ENCODE data around the gene USH1C.

Gene USH1C

GRCh38 chr11:17572359-17572690, 28.1 kb upstream of the USH1C start:
- TF ChIP-seq CTCF (IDR thresholded peaks at IDR 0.05; ENCODE audit: unreplicated experiment in 3 of 3), result no peak
- H3K27ac Mint-ChIP-seq, result no peak overlapping the region
- no peak overlapping the region for H3K4me3 Mint-ChIP-seq
- H3K36me3 Mint-ChIP-seq (ENCODE audit: low read depth), result no peaks in the 10 kb centered on the region
- peaks cover 29% of the 10 kb centered on the region for H3K27me3 Mint-ChIP-seq (ENCODE audit: low read depth)
- H3K4me1 Mint-ChIP-seq, result no peaks in the 10 kb centered on the region
- no peaks in the 10 kb centered on the region for H3K9me3 Mint-ChIP-seq

- TF ChIP-seq CTCF (IDR thresholded peaks at IDR 0.05; ENCODE audit: unreplicated experiment in 3 of 3), result no peak
- H3K4me3 Mint-ChIP-seq, result no peak overlapping the region
- H3K9me3 Mint-ChIP-seq, result no peaks in the 10 kb centered on the region
- H3K36me3 Mint-ChIP-seq (ENCODE audit: low read depth), result no peaks in the 10 kb centered on the region
- H3K4me1 Mint-ChIP-seq, result no peaks in the 10 kb centered on the region
- no peak overlapping the region for H3K27ac Mint-ChIP-seq
- H3K27me3 Mint-ChIP-seq (ENCODE audit: low read depth), result peaks cover 25% of the 10 kb centered on the region
These were observed 27.5 kb upstream of the USH1C start for GRCh38 chr11:17571431-17572358.

- Mint-ChIP-seq H3K9me3 (no peaks in the 10 kb centered on the region), H3K27ac (no peak overlapping the region), H3K4me1 (no peaks in the 10 kb centered on the region), H3K36me3 (ENCODE audit: low read depth) (no peaks in the 10 kb centered on the region), H3K4me3 (no peak overlapping the region), H3K27me3 (ENCODE audit: low read depth) (peaks cover 20% of the 10 kb centered on the region)
- no peak for TF ChIP-seq CTCF (IDR thresholded peaks at IDR 0.05; ENCODE audit: unreplicated experiment in 3 of 3)
These were observed 25.8 kb upstream of the USH1C start for GRCh38 chr11:17570034-17570433.

GRCh38 chr11:17568944-17569343, 24.7 kb upstream of the USH1C start:
- no peak for TF ChIP-seq CTCF (IDR thresholded peaks at IDR 0.05; ENCODE audit: unreplicated experiment in 3 of 3)
- H3K4me3 Mint-ChIP-seq, result no peak overlapping the region
- H3K4me1 Mint-ChIP-seq, result no peaks in the 10 kb centered on the region
- no peak overlapping the region for H3K27ac Mint-ChIP-seq
- H3K27me3 Mint-ChIP-seq (ENCODE audit: low read depth), result peaks cover 20% of the 10 kb centered on the region
- no peaks in the 10 kb centered on the region for H3K36me3 Mint-ChIP-seq (ENCODE audit: low read depth)
- no peaks in the 10 kb centered on the region for H3K9me3 Mint-ChIP-seq

- H3K4me3 Mint-ChIP-seq, result no peak overlapping the region
- H3K27me3 Mint-ChIP-seq (ENCODE audit: low read depth), result peaks cover 4% of the 10 kb centered on the region
- H3K36me3 Mint-ChIP-seq (ENCODE audit: low read depth), result no peaks in the 10 kb centered on the region
- H3K9me3 Mint-ChIP-seq, result no peaks in the 10 kb centered on the region
- TF ChIP-seq CTCF (IDR thresholded peaks at IDR 0.05; ENCODE audit: unreplicated experiment in 3 of 3), result no peak
- no peaks in the 10 kb centered on the region for H3K4me1 Mint-ChIP-seq
- no peak overlapping the region for H3K27ac Mint-ChIP-seq
These were observed 20.4 kb upstream of the USH1C start for GRCh38 chr11:17564687-17565042.

Measured in nephron (organoid).